ENCODE measurements around the gene TMEM108.

DNA sequence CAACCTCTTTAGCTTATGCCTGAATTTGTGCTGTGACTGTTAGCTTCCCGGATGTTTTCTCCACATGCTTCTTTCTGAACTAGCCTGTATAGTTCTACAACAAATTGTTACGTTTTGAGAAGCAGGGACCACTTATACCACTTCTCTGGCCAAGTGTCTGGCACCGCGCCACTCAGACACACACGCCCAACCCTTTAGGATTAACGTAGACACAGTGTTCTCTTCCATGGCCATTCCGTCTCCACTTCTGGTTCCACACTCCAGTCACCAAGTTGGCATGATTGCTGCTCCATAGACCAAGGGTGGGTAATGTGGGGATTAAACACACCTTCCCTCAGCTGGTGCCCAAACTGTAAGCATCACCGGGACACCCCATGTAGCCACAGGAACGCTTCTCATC, 755 bp upstream of the TMEM108 start:
- TF ChIP-seq, protein P1, sequence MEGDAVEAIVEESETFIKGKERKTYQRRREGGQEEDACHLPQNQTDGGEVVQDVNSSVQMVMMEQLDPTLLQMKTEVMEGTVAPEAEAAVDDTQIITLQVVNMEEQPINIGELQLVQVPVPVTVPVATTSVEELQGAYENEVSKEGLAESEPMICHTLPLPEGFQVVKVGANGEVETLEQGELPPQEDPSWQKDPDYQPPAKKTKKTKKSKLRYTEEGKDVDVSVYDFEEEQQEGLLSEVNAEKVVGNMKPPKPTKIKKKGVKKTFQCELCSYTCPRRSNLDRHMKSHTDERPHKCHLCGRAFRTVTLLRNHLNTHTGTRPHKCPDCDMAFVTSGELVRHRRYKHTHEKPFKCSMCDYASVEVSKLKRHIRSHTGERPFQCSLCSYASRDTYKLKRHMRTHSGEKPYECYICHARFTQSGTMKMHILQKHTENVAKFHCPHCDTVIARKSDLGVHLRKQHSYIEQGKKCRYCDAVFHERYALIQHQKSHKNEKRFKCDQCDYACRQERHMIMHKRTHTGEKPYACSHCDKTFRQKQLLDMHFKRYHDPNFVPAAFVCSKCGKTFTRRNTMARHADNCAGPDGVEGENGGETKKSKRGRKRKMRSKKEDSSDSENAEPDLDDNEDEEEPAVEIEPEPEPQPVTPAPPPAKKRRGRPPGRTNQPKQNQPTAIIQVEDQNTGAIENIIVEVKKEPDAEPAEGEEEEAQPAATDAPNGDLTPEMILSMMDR (IDR thresholded peaks at IDR 0.05; ENCODE audit: low read length) = no peak
- no peak for TF ChIP-seq EZH2 (IDR thresholded peaks at IDR 0.05; ENCODE audit: borderline replicate concordance, low read length)

Data from OCI-LY1 (cell line).